Fibroblast of lung (primary cell): ENCODE measurements around the gene SIT1.

Experiments used
- CTCF ChIP-seq, 2 donors: IDR thresholded peaks in 1 of 2; conservative IDR thresholded peaks in 1 of 2; 1 replicate in 1 of 2; 2 replicates in 1 of 2; pipeline ENCODE4 v1.5.1; 2011 to 2012; ENCODE audit warnings: low read length in 2 of 2, control low read depth in 1 of 2, inconsistent platforms in 1 of 2, low read depth in 1 of 2, mild to moderate bottlenecking in 1 of 2
- EZH2 ChIP-seq: IDR thresholded peaks from 2 replicates; pipeline ENCODE4 v1.5.1; 2012; ENCODE audit warnings: low read length, control low read depth, mild to moderate bottlenecking; ENCODE audit errors: missing control alignments

GRCh38 chr9:35605351-35606137, 45.2 kb downstream of the SIT1 start:
- no peak for TF ChIP-seq CTCF (conservative IDR thresholded peaks at IDR 0.05 in 1 of 2, IDR thresholded peaks at IDR 0.05 in 1 of 2; ENCODE audit: low read depth in 1 of 2, low read length in 2 of 2)
- TF ChIP-seq EZH2 = no peak
